Caki2 (cell line): ENCODE data around the gene LIN28A. TPM values are rescaled to one million over a fixed set of nuclear protein-coding genes. Genes with fewer than 3 reads are reported as not detected.

ENCODE experiments used
- DNase-seq: peaks from one replicate; pipeline ENCODE4 v3.0.0-alpha.2; 2015; ENCODE audit warnings: low read depth
- in situ Hi-C: cut with HindIII; loops from 2 replicates; pipeline ENCODE4 v1.10.0; 2016; ENCODE audit warnings: low sequenced_read_pairs, low pct_unique_long_range_greater_than_20kb, mixed read lengths
- total RNA-seq: library from RNA; depleted of rRNA; stranded (reverse); fragments of >200 nt; shearing (Covaris generic); gene quantifications from 2 replicates; pipeline ENCODE4 v1.2.3, GENCODE V29; 2014; ENCODE audit warnings: low replicate concordance; rRNA removed

LIN28A gene
- total RNA-seq, 1 experiment from 2014 or later: not detected

DNA sequence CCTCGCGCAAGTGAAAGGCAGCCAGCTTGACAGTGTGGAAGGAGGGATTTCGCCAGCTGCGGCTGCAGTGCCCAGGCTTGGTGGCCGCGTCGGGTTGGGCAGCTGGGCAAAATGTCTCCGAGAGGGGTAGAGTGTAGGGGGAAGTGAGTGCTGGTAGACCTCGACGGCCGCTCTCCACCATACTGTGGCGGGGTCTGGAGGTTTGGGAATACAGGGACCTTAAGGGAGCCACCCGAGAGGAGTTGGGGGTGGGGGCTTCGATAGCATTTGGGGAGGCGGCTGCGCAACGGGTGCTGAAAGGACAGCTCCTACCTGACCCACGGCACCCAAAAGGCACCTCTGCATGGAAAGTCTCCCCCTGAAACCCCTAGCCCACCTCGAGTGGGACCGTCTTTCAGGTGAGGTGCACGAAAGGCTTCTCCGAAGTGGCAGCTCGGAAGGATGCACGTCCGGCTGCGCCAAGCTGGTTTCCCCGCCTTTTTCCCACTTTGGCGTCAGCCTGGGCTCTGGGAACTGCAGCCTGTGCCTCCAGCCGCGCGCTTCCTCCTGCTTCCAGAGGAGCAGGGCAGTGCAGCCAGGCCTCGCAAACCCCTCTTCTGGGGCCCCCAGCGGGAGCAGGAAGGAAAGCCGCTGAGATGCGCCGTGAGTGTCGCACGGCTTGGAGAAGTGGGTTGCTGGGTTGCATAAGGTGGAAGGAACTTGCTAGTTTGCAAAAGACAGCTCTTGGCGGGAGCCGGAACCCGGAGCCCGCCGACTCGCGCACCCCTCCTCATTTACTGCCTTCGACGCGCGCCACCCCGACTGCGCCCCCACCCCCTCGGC is 61.1 kb downstream of the LIN28A start:
- in situ Hi-C loops: no loop called here
- peak; percentile 78 for DNase-seq

DNA sequence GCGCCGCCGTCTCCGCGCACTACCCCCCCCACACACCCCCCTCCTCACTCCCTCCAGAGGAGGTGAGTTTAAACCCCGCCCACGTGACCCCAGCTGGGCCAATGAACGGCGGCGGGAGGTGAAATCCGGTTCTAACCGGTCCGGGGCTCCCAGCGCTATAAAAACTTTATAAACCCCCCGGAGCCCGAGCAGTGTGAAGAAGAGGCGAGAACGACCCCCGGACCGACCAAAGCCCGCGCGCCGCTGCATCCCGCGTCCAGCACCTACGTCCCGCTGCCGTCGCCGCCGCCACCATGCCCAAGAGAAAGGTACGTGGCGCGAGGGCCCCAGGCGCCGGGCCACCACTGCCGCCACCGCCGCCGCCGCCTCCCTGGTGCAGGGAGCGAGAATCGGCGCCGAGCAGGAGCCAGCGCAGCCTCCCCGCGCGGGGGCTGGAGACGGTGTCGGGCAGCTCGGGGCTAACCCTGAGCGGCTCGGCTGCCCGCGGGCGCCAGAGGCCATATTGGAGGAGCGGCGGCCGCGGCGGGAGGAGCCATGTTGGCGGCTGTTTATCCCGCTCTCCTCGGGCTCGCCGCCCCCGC is 61.8 kb downstream of the LIN28A start, which contains the start of gene HMGN2:
TSS of gene HMGN2 (plus strand) at position 121 of the 581 bp plus-strand sequence. CDS start at position 294, 173 bp downstream.
- peak; percentile 84 for DNase-seq
- in situ Hi-C loops: no loop called here

DNA sequence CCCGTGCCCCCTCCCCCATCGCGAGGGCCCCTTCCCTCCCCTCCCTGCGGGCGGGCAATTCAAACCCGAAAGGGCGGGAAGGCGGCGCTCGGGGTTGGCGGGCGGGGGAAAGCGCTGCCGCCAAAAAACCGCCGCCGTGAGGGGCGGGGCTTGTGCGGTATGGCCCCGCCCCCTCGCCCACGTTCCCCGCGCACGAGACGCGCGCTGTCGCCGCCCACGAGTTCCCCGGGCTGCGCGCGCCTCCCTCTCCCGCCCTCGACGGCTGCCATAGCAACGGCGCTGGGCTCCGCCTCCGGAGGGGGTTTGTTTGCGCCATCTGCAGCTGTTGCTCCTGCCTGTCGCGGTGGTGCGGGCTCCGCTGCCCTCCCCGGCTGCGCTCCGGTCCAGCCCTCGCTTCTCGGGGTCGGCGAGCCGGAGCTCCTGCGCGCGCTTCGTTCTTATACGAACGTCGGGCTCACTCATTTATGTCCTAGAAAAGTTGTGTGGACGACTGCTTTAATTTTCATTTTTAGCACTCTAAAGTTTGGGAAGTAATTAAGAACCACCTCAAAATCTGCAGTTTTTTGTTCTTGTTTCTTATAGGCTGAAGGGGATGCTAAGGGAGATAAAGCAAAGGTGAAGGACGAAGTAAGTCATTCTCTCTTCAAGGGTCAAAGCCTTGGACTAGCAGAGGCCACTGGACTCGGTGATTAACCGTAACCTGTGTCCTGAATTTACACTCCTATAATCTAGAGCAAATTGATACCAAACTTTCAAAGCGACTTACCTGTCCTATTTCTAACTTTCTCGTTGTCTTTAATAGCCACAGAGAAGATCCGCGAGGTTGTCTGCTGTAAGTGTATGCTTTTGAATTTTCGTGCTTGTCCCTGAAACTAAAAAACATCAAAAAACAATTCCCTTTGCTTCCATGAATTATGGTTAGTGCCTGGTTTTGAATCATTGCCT is 62.6 kb downstream of the LIN28A start:
- in situ Hi-C loops: no loop called here
- DNase-seq: peak; percentile 94

DNA sequence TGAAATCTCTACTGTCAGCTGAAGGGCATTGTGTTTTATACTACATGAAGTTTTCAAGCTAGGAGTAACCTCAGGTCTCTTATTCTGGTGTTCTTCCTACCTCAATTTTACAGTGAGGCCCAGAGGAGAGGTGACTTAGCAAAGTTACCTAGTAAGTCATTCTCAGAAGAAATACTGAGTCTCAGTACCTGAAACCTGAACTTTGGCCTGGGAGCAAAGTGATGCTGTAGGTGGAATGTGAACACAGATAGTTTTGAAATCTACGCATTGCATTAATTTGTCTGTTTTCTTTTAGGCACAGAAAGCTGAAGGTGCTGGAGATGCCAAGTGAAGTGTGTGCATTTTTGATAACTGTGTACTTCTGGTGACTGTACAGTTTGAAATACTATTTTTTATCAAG is 64.2 kb downstream of the LIN28A start:
- in situ Hi-C loops: no loop called here
- no peak for DNase-seq

DNA sequence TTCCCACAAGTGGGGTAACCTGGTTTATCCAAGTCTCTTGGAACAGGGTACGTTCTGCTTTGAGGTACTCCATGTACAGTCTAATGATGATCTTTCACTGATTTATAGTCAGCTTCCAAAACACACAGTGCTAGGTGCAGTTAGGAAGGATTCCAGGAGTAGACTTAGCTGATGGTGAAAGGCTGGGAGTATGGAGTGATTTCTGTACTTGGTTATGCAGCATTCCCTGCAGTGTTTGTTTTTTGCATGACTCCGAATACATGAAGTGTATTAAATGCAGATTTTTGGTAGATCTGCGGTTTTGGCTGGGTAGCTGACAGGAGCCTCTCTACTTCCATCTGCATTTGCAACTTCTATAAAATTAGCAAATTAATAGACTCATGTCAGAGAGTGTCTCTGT is 65.4 kb downstream of the LIN28A start:
- no peak for DNase-seq
- in situ Hi-C loops: no loop called here

DNA sequence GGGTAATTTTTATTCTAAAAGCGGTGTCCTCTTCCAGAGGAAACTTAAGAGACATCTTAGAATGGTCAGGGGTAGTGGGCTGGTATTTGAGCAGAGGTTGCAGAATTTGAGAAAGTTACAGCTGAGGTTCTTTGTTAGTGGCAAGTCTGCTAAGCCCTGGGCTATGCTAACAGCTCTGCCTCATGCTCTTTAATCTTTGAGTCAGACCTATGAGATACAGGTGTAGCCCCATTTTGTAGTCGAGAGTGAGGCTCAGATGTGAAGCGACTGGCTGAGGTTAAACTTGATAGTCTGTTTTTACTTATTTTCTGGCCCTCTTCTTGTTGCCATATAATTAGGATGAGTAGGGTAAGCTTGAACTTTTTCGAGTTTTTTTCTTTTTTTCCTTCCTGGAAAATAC is 66.3 kb downstream of the LIN28A start:
- no peak for DNase-seq
- in situ Hi-C loops: no loop called here

DNA sequence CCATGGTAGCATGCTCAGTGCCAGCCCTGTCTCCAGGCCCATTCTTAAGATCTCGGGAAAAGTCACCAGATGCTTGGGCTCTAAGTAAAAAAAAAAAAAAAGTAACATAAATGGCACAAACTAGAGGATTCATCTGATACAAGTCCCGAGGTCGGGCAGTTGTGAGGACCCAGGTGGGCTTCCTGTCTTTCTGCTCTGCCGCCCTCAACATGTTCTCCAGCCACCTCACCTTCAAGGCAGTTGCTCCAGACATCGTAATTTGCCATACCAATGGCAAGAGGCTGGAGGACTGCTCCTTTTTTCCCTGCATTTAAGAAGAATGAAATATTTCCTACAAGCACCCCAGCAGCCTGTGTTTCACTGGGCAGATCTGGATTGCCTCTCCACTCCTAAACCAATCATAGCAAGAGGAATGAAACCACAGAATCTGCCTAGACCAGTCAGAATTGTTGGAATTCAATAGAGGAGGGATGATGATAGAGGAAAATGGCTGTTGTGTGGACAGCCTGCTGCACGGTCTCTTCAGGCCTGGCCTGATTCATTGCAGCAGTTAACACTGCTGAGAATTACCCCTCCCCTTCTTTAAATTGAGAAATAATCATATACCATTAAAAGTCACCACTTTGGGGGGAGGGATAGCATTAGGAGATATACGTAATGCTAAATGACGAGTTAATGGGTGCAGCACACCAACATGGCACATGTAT is 67.0 kb downstream of the LIN28A start:
- peak; percentile 18 for DNase-seq
- in situ Hi-C loops: no loop called here

DNA sequence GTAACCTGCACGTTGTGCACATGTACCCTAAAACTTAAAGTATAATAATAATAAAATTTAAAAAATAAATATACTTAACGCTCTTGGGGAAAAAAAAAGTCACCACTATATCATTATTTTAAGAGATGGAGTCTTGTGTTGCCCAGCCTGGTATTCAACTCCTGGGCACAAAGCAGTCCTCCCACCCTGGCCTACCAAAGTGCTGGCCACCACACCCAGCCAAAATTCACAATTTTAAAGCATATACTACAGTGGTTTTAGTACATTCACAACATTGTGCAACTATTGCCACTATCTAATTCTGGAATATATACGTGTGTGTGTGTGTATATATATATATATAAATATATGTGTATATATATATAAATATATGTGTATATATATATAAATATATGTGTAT is 67.5 kb downstream of the LIN28A start:
- in situ Hi-C loops: no loop called here
- DNase-seq: no peak

DNA sequence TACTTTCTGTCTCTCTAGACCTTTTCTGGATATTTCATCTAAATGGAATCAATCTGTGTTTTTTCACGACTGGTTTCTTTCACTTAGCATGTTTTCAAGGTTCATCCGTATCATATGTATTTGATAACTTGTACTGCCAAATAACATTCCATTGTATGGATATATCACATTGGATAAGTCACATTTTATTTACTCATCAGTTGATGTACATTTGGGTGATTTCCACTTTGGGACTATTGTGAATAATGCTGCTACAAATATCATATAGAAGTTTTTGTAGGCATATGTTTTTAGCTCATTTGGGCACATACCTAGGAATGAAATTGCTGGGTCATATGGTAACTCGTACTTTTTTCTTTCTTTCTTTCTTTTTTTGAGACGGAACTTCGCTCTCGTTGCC is 68.4 kb downstream of the LIN28A start:
- DNase-seq: no peak
- in situ Hi-C loops: no loop called here

Other genes with a start within 250 kb of the LIN28A start
- gene C1orf232, start 241.9 kb upstream of the LIN28A start, total RNA-seq: not detected in 2 replicates
- 49.8 and 92.3 TPM in 2 replicates for gene ZNF593, start 240.9 kb upstream of the LIN28A start, total RNA-seq
- not detected in 2 replicates for gene ZNF593OS, start 239.0 kb upstream of the LIN28A start, total RNA-seq
- gene CNKSR1, start 233.3 kb upstream of the LIN28A start, total RNA-seq: not detected in 2 replicates
- gene CATSPER4, start 220.2 kb upstream of the LIN28A start, total RNA-seq: not detected in 2 replicates
- 16.7 and 20.8 TPM in 2 replicates for gene CEP85, start 176.6 kb upstream of the LIN28A start, total RNA-seq
- gene SH3BGRL3, start 130.7 kb upstream of the LIN28A start, total RNA-seq: 7.4 and 12.5 TPM in 2 replicates
- gene UBXN11, start 104.2 kb upstream of the LIN28A start, total RNA-seq: 4.2 and 12.1 TPM in 2 replicates
- gene CD52, start 92.9 kb upstream of the LIN28A start, total RNA-seq: not detected in 2 replicates
- gene CRYBG2, start 56.7 kb upstream of the LIN28A start, total RNA-seq: 13.2 TPM in 1 of 2 replicates, not detected in the other
- not detected in 2 replicates for gene ZNF683, start 38.1 kb upstream of the LIN28A start, total RNA-seq
- 37.7 and 47.0 TPM in 2 replicates for gene DHDDS, start 21.5 kb downstream of the LIN28A start, total RNA-seq
- gene HMGN2, start 61.6 kb downstream of the LIN28A start, total RNA-seq: 570 and 785 TPM in 2 replicates
- gene RPS6KA1, start 118.9 kb downstream of the LIN28A start, total RNA-seq: 37.8 and 68.1 TPM in 2 replicates